ENCODE measurements around the gene EHMT2. TPM values are rescaled to one million over a fixed set of nuclear protein-coding genes. Genes with fewer than 3 reads are reported as not detected.

Gene EHMT2
- total RNA-seq, 1 donor from 2014 or later: 46.0 TPM

DNA sequence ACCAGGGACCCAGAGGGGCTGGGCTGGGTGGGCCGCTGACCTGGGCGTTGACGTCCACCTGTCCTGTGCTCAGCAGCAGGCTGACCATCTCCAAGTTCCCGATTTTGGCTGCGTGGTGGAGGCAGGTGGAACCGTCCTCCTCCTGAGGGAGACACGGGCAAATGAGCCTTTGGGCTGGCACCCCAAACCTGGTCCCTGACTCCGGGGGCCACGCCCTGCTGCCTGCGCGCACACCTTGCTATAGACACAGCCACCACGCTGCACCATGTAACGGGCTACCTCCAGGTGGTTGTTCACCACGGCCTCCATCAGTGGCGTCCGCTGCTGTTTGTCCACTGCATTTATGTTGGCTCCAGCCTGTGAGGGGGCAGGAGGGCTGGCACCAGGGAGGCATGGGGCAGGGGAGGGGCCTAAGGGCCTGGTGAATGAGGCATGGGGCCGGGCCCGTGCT, 10.9 kb downstream of the EHMT2 start:
- intact Hi-C loops (cut with DNase I): no loop called here
- Histone ChIP-seq H3K27ac (no peak overlapping the region), H3K9me3 (no peaks in the 10 kb centered on the region), H3K36me3 (peaks cover 86% of the 10 kb centered on the region), H3K27me3 (ENCODE audit: low read depth) (no peaks in the 10 kb centered on the region), H3K4me1 (no peaks in the 10 kb centered on the region), H3K4me3 (no peak overlapping the region)
- no peak for TF ChIP-seq CTCF (IDR thresholded peaks at IDR 0.05)
- no peak for ATAC-seq
- DNase-seq: no peak

DNA sequence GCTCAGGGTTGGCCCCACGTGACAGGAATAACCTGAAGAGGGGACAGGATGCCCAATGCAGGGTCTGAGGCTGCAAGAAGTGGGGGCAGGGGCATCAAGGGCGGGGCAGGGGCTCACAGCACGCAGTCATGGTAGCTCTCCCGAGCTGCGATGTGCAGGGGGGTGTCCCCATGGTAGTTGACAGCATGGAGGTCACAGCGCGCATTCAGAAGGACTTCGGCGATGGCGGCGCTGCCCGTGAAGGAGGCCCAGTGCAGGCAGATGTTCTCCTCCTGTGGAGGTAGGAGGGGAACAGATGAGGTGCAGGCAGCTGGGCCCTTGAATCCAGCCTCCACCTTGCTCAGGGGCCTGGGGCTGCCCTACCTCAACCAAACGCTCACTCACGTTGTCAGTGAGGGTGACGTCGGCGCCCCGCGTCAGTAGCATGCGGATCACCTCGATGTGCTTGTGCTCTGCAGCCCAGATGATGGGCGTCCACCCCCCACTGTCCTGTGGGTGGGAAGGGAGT, 12.9 kb downstream of the EHMT2 start:
- no peak for ATAC-seq
- H3K9me3 ChIP-seq: no peaks in the 10 kb centered on the region
- no peak for TF ChIP-seq CTCF (IDR thresholded peaks at IDR 0.05)
- H3K27ac ChIP-seq: no peak overlapping the region
- intact Hi-C loops (cut with DNase I): no loop called here
- peaks cover 97% of the 10 kb centered on the region for H3K36me3 ChIP-seq
- no peaks in the 10 kb centered on the region for H3K27me3 ChIP-seq (ENCODE audit: low read depth)
- DNase-seq: no peak
- H3K4me3 ChIP-seq: no peak overlapping the region
- H3K4me1 ChIP-seq: no peaks in the 10 kb centered on the region

- ATAC-seq: no peak
- H3K4me1 ChIP-seq: no peaks in the 10 kb centered on the region
- intact Hi-C loops (cut with DNase I): no loop called here
- H3K9me3 ChIP-seq: no peaks in the 10 kb centered on the region
- H3K4me3 ChIP-seq: no peak overlapping the region
- H3K36me3 ChIP-seq: peaks cover 93% of the 10 kb centered on the region
- TF ChIP-seq CTCF (IDR thresholded peaks at IDR 0.05): no peak
- H3K27me3 ChIP-seq (ENCODE audit: low read depth): no peaks in the 10 kb centered on the region
- no peak for DNase-seq
- no peak overlapping the region for H3K27ac ChIP-seq
Observed at GRCh38 chr6:31883676-31884075, 13.8 kb downstream of the EHMT2 start.

GRCh38 chr6:31882344-31882743, 15.2 kb downstream of the EHMT2 start:
- no peaks in the 10 kb centered on the region for H3K27me3 ChIP-seq (ENCODE audit: low read depth)
- DNase-seq (no peak), ATAC-seq (no peak)
- peaks cover 2% of the 10 kb centered on the region for H3K4me1 ChIP-seq
- no peak for TF ChIP-seq CTCF (IDR thresholded peaks at IDR 0.05)
- intact Hi-C loops (cut with DNase I): no loop called here
- no peak overlapping the region for H3K27ac ChIP-seq
- peaks cover 79% of the 10 kb centered on the region for H3K36me3 ChIP-seq
- H3K9me3 ChIP-seq: no peaks in the 10 kb centered on the region
- H3K4me3 ChIP-seq: no peak overlapping the region

DNA sequence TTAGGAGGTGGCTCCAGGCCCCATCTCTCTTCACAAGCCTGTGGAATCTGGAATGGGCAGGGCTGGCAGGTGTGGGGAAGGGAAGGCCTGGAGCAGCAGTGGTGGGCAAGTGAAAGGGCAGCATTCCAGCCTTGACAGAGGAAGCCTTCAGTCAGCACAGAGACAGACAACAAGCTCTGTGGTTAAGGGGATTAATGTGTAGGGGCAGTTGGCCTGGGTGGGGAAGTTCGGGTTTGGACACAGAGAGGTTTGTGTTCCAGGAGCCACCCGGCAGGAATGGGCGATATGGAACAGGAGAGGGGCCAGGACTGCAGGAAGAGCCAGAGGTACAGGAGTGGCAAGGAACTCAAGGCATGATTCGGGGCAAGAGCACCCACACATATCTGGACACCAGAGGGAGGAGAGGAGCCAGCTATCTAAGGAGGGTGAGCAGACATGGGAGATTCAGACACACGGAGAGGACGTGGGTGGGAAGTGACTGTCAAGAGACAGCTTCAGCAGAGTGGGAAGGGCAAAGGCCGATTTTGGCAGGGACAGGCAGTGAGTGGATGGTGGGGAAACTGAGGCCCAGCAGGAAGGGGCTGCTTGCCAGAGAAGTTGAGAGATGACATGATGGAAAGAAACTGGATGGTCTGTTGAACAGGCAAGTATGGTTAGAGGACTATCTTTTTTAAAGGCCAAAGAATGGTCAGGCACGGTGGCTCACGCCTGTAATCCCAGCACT, 16.2 kb downstream of the EHMT2 start:
- H3K4me3 ChIP-seq: no peak overlapping the region
- H3K27ac ChIP-seq: no peak overlapping the region
- H3K9me3 ChIP-seq: no peaks in the 10 kb centered on the region
- peaks cover 8% of the 10 kb centered on the region for H3K4me1 ChIP-seq
- peaks cover 69% of the 10 kb centered on the region for H3K36me3 ChIP-seq
- DNase-seq: no peak
- intact Hi-C loops (cut with DNase I): no loop called here
- no peaks in the 10 kb centered on the region for H3K27me3 ChIP-seq (ENCODE audit: low read depth)
- TF ChIP-seq CTCF (IDR thresholded peaks at IDR 0.05): no peak
- no peak for ATAC-seq

Data from lower lobe of right lung (tissue), 2 donors.